ENCODE measurements around the gene MTG2.

Gene MTG2

DNA sequence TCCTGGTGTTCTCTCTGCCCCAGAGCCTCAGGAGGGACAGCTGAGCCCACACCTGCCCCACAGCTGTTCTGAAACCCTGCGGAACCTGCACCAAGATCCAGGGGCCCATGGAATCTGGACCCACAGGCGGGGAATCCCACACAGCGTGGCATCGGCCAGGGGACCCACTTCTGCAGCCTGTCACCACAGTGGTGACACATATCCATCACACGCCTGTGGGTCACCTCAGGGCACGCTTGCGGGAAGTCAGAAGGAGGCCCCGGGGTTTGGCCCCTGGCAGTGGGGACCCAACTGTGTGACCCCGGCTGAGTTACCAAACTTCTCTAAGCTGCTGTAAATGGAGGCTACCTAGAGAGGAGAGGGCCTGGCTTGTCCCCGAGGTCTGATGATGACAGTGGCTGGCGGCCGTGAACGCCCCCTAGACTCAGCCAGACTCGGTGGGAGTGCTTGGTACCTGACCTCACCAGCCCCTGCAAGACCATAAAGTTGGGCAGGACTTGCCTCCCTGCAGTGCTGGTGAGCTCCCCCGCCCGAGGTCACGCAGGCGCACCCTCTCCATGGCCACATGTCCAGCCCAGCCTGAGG is 39.5 kb downstream of the MTG2 start:
- DNase-seq: no peak

DNA sequence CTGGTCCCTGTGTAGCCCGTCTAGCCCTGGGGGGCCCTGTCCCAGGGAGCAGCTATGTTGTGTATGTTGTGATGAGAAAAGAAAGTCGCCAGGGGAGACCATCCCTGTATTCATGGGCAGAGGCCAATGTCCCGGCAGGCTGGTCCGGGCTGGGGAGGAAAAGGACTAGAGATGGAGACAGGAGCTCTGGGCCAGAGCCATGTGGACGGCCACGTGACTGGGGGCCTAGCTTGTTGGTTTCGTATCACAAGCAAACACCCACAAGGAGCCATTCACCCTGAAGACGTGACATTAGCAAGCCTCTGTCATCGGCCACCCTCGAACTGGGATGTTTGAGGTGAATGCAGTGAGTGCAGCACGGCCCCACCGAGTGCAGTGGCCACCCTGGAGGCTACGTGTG is 40.1 kb downstream of the MTG2 start:
- DNase-seq: no peak

DNA sequence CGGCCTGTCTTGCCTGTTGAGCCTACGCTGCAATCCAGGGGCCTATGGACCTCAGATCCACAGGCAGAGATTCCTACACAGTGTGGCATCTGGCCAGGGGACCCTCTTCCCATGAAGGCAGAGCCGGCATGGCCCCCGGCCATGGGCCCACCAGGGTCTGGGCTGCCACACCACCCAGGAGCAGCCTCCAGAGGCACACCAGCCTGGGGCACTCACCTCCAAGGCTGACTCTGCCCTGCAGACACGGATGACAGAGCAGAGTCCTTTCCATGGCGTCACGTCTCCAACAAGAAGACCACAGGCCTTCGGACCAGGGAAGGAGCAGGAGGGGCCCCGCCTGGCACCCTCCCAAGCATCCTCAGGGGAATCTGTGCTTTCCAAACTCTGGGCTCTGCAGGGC is 40.7 kb downstream of the MTG2 start:
- DNase-seq: no peak

DNA sequence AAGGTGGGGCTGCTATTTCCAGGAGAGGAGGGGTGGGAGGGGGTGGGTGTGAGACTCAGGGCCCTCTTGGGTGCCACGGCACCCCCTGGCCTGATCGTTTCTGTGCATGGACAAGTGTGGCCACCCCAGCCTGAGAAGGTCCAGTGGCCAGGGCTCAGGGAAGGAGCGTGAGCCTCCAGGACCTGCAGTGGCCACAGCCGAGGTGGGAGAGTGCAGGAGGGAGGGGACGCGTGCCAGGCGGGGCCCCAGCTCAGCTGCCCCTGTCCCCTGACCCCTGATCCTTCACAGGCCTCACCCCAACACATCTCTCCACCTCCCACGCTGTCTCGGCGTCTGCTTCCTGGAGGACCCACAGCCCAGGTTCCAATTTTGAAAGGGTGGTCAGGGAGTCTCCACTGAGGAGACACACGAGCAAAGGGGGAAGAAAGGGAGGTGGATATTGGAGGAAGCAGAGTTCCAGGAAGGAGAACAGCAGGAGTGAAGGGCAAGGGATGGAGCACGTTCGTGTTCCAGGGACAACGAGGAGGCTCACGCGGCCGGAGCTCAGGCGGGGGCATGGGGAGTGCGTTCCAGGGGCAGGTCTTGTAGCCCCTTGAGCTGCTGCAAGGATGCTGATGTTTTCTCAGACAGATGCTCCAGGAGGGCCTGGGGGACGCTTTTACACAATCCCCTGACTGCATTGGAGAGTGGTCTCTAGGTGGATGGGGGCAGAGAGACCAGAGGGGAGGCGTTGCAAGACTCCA is 41.5 kb downstream of the MTG2 start:
- DNase-seq: no peak

DNA sequence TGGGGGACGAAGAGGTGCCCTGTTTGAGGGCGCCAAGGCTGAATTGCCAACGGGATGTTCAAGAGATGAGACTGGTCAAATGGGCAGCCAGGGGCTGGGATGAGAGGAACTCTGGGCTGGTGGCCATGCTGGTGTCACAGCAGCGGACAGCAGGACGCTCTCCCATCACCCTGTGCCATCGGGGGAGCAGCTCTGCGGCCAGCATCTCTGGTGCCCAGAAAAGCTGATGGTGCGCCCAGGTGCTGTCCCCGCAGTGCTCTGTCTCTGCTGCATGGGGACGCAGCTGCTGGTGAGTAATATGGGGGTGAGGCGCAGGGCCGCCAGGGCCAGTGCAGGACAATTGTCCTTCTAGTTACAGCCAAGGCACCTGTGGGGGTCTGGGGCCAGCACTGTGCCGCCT is 42.2 kb downstream of the MTG2 start:
- DNase-seq: no peak

DNA sequence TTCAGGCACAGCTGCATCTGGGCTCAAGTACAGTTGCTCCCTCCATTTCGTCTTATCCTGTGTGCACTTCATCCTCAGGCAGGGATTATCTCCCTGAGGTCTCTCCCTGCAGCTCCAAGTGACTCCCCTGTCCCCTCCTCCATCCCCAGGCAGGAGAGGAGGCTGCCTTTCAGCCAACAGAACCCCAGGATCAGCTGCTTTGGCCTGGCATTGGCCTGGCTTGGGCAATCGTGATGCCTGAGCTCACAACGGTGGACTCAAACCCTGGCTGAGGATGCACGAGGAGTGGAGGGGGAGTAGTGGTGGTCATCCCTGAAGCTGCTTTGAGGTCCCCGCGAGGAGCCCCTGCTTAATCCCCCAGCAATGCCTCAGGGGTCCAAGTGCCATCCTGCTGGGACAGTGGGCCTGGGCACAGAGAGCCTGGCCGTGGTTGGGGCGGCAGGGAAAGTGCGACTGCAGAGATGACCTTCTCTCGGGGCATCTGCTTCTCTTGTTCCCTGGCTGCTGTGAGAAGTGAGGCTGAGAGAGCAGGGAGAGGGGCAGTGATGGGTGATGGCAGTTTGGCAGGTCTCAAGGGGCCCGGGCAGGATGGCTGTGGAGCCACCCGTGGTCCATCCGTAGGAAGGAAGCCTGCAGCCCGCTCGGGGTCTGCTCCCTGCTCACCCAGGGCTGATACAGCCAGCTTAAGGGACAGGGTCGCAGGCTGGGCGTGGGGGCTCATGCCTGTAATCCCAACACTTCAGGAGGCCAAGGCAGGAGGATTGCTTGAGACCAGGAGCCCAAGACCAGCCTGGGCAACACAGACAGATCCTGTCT is 43.2 kb downstream of the MTG2 start:
- DNase-seq: no peak

DNA sequence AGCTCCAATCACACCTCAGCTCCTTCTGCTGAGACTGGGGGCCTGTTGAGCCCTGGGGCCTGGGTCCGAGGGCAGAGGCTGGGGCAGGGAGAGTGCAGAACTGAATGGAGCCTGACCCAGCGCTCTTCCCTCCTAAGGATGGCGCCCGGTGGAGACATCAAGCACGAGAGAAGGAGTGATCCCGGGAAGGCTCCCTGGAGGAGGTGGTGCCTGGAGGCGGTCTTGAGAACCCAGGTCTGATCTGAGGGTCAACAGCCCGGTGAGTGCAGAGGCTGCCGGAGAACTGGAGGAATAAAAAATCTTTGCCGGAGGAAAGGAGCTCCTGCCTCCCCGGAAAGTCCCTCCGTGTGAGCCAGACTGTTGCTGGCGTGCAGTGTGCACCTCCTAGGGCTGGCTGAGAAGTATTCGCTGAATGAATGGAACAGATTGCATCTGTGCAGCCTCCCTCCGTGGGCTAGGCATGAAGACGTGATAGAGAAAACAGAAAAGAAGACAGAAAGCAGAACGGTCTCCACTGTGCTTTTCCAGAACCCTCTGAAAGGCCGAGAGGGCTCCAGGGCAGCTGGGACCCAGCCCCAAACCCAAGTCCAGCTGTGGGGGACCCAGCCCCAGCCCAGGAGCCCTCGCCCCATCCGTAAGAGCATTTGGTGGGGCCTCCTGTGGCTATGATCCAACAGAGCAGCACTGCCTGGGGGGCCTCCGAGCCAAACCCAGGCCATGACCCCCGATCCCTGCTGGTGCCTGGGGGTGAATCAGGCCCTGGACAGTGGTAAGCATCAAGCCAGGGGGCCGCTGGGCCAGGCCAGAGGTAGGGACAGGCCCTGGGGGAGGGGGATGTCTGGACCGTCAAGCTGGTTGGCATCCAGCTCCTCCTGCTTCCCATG is 44.1 kb downstream of the MTG2 start:
- DNase-seq: no peak

DNA sequence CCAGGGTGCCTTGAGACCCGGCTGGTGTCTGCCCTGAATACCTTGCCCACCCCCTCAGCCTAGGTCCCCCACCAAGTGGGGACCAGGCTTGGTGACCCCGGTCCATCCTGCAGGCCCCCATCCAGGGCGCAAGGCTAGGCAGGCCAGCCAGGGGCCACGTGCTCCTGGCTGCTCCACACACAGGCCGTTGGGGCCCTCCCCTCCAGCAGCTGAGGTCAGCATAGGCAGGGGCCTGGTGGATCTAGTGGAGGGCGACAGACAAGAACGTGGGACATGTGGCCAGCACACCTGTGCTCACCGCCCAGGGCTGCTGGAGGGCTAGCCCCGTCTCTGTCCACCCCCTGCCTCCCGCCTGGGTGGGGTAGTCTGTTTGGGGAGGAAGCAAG is 44.8 kb downstream of the MTG2 start:
- no peak for DNase-seq

DNA sequence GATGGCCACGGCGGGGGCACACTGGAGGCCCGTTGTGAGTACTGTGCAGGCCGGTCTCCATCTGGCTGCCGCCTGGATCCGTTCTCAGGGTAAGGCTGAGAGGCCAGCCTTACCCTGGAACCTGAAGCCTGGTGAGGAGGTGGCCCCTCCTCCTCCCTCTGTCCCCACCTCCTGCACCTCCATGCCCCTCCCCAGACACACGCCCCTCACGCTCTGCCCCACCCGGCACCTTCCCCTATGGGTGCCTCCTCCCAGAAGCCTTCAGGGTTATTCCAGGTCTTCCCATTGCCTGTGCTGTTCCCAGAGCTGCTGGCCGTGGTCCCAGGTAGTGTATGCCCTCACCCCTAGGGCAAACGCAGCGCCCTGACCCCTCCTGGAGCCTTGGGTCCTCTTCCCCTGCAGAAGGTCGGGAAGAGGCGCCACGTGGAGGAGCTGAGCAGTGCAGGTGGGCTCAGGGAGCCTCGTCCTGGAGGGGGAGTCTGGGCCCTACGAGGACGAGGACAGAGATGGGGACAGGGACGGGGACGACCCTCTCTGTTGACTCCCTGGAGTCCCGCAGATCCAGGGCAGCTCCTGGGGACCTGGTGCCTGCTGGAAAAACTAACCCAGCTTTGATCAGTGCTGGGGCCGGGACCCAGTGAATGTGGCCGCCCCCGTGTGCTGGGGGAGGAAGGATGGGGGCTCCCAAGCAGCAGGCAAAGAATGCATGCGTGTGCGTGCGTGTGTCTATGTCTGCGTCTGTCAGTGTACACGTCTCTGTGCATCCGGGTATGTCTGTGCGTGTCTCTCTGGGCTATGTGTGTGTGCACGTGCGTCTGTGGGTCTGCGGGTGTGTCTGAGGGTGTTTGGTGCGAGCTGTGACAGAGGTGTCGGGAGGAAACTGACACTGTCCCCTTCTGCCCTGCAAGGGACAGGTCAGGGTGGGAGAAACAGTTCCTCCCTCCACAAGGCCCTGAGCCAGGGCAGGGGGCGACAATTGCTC is 45.4 kb downstream of the MTG2 start:
- no peak for DNase-seq

DNA sequence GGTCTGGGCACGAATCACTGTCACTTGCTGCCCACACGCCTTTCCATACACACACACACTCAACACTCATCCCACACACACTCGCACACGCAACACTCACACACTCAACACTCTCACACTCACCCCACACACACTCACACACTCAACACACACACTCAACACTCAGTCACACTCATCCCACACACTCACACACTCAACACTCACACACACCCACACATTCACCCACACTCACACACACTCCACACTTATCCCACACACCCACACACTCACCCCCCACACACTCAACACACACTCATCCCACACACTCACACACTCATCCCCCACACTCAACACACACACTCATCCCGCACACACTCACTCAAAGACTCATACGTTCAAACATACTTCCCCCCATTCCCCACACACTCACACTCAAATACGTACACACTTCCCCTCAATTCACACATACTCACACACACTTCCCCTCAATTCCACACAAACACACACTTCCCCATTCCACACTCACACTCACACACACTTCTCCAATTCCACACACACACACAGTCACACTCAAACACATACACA is 46.2 kb downstream of the MTG2 start:
- no peak for DNase-seq

DNA sequence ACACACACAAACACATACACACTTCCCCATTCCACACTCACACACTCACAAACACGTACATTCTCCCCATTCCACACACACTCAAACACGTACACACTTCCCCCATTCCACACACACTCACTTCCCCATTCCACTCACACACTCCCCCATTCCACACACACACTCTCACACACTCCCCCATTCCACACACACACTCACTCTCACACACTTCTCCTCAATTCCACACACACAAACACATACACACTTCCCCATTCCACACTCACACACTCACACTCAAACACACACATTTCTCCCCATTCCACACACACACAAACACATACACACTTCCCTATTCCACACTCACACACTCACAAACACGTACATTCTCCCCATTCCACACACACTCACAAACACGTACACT is 46.8 kb downstream of the MTG2 start:
- no peak for DNase-seq

DNA sequence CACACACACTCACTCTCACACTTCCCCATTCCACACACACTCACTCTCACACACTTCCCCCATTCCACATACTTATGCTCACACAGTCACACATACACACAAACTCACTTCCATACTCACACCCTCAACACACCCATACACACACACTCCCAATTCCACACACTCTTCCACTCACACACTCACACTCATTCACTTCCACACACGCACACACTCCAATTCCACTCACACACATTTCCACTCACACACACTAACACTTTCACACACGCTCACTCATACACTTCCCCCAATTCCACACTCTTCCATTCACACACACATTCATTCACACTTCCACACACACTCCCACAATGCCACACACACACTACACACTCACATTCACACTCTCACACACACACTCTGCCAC is 47.4 kb downstream of the MTG2 start:
- no peak for DNase-seq

DNA sequence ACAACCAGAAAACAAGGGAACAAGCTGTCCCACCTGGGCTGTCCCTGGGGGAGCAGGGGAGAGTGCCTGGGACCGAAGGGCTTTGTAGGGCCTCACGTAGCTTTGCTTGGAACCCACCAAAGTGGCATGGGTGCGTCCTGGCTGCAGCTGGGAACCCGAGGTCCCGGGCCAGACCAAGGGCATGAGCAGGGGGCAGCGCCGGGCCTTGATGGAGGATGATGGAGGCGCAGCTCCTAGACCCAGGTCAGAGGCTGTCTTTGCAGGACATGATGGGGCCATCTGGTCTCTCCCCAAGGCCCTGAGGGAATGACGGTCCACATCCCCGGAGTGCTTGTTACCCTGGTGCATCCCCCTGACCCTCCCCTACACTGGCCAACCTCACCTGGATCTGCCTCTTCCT is 47.9 kb downstream of the MTG2 start:
- DNase-seq: no peak

DNA sequence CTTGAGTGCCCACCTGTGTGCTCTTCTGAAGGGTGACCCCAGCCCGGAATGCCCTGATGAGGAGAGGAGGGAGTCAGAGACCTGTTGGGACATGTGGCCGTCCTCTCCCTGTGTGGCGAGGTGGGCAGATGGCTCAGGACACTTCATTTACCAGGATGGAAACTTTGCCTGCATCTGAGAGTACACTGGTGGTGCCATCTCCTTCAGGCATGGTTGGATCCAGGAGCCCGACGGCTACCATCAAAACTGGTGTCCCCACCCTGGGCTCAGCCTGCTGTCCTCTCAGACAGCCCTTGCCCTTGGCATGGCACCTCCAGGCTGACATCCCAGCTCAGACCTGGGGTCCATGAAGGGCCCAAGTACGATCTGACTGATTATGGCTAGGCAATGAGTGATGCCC is 48.5 kb downstream of the MTG2 start:
- DNase-seq: no peak

DNA sequence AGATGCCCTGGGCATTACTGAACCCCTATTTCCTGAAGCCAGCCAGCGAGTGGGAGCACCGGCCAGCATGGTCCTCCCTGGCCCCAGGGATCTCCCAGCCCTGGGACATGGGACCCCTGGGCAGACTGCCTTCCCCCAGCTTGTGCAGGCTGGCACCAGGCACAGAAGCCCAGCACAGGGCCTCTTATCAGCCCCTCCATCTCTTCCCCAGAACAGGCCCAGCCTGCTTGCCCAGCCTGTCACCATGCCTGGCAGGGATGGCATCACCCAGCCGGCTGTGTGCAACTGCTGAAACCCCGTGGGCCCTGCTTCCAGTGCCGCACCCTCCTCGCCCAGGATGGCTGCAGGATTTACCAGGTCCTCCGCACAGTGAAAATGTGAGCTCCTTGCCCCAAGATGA is 49.4 kb downstream of the MTG2 start:
- DNase-seq: no peak

DNA sequence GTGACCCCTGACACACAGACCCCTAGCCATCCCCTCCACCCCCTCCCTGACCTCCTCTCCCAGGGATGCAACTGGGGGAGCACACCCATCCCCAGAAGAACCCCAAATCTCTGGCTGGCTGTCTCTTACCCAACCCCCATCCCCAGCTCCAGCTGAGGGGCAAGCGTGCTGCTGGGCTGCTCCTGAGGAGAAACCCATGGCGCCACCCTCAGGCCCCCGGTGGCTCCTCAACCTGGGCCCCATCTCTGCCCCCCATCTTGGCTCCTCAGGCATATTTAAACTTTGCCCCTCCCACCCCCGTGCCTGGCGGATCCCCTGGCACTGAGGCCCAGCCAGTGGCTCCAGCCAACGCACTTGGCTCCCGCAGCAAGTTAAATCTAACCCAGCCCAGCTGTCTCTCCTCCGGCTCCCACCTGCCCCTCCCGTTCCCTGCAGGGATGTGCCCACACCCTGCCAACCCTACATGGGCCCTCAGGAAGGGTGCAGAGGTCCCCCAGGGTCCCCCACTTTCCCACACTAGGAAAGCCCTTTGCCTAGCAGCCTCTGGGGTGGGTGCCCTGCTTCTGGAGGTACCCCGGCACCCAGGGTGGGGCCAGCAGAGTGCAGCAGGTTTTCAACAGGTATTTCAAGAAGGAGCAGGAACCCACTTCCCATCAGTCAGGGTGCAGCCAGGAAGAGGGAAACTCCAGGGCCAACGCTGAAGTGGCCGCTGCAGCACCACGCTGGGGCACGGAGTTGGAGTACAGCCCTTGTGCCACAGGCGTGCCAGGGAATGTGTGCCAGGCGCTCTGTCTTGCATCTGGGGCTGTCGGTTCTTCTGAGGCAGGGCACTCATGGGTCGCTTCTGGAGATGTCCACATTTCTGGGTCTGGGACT is 50.2 kb downstream of the MTG2 start:
- no peak for DNase-seq

DNA sequence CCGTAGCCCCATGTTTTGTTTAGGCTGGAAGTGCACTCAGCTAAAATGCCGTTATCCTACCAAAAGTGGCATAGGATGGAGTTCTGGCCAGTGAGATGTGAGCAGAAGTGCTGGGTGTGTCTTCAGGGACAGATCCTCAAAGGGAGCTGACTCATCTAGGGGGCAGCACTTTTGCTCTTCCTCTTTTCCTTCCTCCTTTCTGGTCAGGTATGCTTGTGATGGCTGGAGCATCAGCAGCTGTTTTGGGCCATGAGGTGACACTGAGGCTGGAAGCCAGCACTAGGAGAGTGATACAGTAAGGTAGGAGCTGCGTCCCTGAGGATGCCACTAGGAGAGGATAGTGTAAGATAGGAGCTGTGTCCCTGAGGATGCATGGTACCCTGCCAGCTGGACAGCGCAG is 50.9 kb downstream of the MTG2 start:
- DNase-seq: no peak

DNA sequence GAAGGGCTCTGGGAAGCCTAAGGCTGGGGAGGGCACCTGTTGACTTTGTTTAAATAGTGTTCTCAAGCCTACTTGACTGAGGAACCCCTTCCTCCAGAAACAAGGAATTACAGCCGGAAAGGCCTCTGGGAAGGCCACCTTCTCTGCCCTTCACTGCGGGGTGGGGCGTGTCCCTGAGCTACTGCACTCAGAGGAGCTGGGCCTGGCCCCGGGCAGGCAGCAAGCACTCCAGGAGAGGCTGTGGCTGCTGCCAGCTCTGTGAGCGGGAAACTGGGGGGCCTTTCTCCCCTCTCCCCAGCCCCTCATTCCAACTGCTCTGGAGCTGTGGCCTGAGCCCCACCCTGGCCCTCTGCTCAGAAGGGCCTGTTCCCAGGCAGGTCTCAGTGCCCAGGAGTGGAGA is 51.5 kb downstream of the MTG2 start:
- no peak for DNase-seq

DNA sequence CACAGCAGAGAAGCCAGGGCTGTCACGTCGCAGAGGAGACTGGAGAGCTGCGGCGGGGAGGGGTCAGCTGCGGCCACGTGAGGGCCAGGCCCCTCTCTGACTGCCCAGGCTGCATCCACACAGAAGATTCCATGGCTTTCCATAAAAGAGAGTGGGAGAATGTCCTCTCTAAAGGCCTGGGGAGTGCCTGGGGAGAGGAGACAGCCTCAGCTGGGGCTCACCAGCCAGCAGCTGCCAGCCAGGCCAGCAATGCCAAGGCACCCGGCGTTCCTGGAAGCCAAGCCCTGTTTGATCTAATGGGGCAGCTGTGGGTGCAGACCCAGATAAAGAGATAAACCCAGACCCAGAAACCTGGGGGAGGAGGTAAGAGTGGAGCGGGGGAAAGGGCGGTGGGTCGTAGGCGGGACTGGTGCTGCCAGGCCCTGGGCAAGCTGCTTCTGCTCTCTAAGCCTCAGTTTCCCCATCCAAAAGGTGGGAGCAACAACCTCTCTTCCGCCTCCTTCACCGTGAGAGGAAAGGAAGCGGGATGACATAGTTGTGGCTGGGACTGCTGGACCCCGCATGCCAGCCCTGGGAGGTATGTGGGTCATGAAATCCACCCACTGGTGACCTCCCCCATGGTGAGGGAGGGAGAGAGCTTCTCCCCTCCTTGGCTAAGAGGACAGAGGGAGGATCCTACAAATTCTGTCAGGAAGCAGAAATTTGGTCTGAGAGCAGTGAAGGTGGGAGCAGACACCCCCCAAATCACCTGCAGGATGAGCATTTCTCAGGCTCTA is 52.4 kb downstream of the MTG2 start:
- no peak for DNase-seq

DNA sequence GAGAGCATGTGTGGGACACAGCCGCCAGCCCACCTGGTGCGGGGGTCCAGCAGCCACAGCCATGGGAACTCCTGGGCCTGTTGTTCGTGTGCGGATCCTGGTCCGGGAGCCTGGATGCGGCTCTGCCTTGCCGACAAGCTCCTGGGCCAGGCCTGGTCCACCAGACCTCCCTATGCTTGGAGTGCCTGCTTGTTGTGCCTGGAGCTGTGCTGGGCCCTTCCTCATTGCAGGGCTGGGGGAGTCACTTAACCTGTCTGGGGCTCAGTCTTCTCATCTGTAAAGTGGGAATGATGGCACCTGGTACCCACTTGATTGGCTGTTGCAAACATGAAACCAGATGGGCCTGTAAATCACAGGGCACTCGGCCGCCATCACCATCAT is 52.9 kb downstream of the MTG2 start:
- DNase-seq: no peak
